ENCODE measurements around the gene CHMP1A.
A peak's percentile ranks its signal among the peaks of the same experiment; 100 is the strongest.

Gene CHMP1A

GRCh38 chr16:89602273-89602951 is 55.1 kb downstream of the CHMP1A start:
- DNase-seq: peak; percentile 42

GRCh38 chr16:89601906-89602272 is 55.6 kb downstream of the CHMP1A start:
- no peak for DNase-seq

GRCh38 chr16:89600956-89601355 is 56.6 kb downstream of the CHMP1A start:
- DNase-seq: no peak

GRCh38 chr16:89600427-89600826 is 57.1 kb downstream of the CHMP1A start:
- no peak for DNase-seq

- no peak for DNase-seq
These were observed 57.6 kb downstream of the CHMP1A start for GRCh38 chr16:89599902-89600301.

GRCh38 chr16:89599451-89599858 is 58.1 kb downstream of the CHMP1A start:
- no peak for DNase-seq

GRCh38 chr16:89598199-89598598 is 59.3 kb downstream of the CHMP1A start:
- DNase-seq: no peak

GRCh38 chr16:89596957-89597649 is 60.4 kb downstream of the CHMP1A start:
- DNase-seq: no peak

- DNase-seq: no peak
These were observed 61.3 kb downstream of the CHMP1A start for GRCh38 chr16:89596061-89596689.

- no peak for DNase-seq
These were observed 62.0 kb downstream of the CHMP1A start for GRCh38 chr16:89595330-89596060.
